GM21423 (cell line): Measurements from ENCODE around the gene RELA.

Source experiments
- ATAC-seq: cut with Tn5 transposase; IDR thresholded peaks from one replicate; pipeline ENCODE4 v1.9.1; 2021; ENCODE audit warnings: mild to moderate bottlenecking, moderate library complexity; ENCODE audit not compliant: unreplicated experiment

Gene RELA

GRCh38 chr11:65634440-65634839 is 28.3 kb downstream of the RELA start:
- ATAC-seq: no peak

GRCh38 chr11:65634109-65634436 is 28.6 kb downstream of the RELA start:
- ATAC-seq: no peak

GRCh38 chr11:65633390-65634108 is 29.2 kb downstream of the RELA start:
- ATAC-seq: no peak

GRCh38 chr11:65630215-65630614 is 32.5 kb downstream of the RELA start:
- no peak for ATAC-seq

GRCh38 chr11:65629579-65629978 is 33.1 kb downstream of the RELA start:
- no peak for ATAC-seq

- no peak for ATAC-seq
Observed at GRCh38 chr11:65627202-65627601, 35.5 kb downstream of the RELA start.

- ATAC-seq: no peak
Observed at GRCh38 chr11:65625628-65626342, 36.9 kb downstream of the RELA start.

- no peak for ATAC-seq
Observed at GRCh38 chr11:65624931-65625627, 37.6 kb downstream of the RELA start.

GRCh38 chr11:65623852-65624616 is 38.7 kb downstream of the RELA start:
- ATAC-seq: no peak

GRCh38 chr11:65623177-65623576 is 39.5 kb downstream of the RELA start:
- ATAC-seq: no peak

- ATAC-seq: no peak
Observed at GRCh38 chr11:65622011-65622410, 40.7 kb downstream of the RELA start.

GRCh38 chr11:65621460-65621859 is 41.3 kb downstream of the RELA start:
- ATAC-seq: no peak

GRCh38 chr11:65620666-65621065 is 42.0 kb downstream of the RELA start:
- no peak for ATAC-seq

GRCh38 chr11:65619281-65619928 is 43.3 kb downstream of the RELA start:
- no peak for ATAC-seq

- ATAC-seq: no peak
Observed at GRCh38 chr11:65618763-65619162, 44.0 kb downstream of the RELA start.

- ATAC-seq: no peak
Observed at GRCh38 chr11:65617990-65618751, 44.5 kb downstream of the RELA start.

GRCh38 chr11:65617136-65617850 is 45.4 kb downstream of the RELA start:
- no peak for ATAC-seq

GRCh38 chr11:65616575-65617001 is 46.1 kb downstream of the RELA start:
- ATAC-seq: no peak

GRCh38 chr11:65615950-65616574 is 46.7 kb downstream of the RELA start:
- ATAC-seq: peak; percentile 1
